Kidney capillary endothelial cell (primary cell): ENCODE measurements around the gene TRIP11.

Experiments used
- DNase-seq: peaks from one replicate; pipeline ENCODE4 v3.0.0-alpha.2; 2018; ENCODE audit warnings: low spot score

Gene TRIP11

DNA sequence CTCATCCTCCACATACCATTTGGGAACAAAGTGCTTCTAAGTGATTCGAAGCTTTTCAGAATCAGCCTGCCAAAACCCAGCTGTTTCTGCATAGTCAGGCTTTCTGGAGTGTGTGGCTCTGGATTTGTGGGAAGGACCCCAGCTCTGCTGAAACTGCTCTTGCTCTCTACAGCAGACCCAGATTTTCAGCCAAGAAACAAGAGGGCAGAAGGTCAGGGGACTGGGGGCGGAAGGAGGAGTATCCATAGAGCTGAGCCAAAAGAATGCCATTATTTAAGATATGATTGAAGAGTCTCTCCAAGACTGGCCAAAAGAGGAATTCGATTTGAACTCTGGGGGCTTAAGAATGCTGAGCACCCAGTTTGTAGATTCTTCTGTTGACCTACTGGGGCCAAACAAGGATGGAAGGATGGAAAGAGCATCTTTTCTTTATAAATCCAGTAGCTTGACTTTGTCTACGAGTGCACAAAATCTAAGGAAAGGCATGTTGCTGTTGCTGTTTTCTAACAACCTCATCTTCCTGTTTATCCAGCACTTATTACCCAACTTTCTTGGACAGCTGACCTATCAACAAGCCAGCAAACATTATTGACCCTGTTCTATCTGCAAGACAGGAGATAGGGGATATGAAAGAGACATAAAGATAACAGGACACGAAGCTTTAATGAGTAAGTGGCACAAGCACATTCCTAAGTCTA is 121.5 kb downstream of the TRIP11 start:
- no peak for DNase-seq
